Measurements from ENCODE around the gene CA10.

The CA10 gene

DNA sequence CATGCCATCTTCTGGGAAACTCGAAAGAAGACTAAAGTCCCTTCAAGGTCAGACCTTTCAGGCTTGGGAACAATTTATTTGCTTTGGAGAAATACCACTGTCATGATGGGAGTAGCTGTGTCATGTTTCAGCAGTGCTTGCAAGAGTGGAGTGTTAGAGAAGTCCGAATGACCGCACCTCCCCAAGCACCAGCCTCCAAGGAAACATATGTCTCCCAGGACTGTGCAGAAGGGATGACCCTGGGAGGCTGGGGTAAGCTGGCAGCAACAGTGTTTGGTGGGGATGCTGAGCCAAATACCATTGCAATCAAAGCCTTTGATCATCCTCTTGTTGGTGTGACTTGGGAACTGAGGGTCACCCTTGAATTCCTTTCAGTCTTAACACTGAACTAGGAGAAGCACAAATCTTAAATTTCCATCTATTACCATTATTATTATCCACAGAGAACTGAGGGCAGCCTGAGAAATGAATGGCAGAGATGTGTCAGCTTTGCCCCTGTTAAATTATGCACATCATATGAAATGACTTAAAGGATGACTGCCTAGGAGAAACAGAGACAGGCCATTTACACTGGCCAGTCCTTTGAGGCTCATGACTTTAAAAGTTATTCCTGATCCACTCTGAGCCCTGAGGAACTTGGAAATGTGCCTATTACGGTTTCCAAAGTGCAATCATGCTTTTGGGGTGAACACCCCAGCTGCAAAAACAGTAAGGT lies 244.9 kb downstream of the CA10 start:
- Histone ChIP-seq H3K27ac (ENCODE audit: low read depth, low read length) (no peak overlapping the region), H3K9ac (ENCODE audit: low read length) (no peak overlapping the region), H3K9me3 (ENCODE audit: control insufficient read depth, insufficient read depth, low read depth, low read length) (no peaks in the 10 kb centered on the region), H3K4me1 (ENCODE audit: control insufficient read depth, insufficient read depth, low read length) (peaks cover 17% of the 10 kb centered on the region), H3K27me3 (ENCODE audit: control insufficient read depth, insufficient read depth, low read length) (no peaks in the 10 kb centered on the region), H3K36me3 (ENCODE audit: control insufficient read depth, insufficient read depth, low read length) (no peaks in the 10 kb centered on the region), H3K4me3 (ENCODE audit: low read depth, low read length) (no peak overlapping the region)

DNA sequence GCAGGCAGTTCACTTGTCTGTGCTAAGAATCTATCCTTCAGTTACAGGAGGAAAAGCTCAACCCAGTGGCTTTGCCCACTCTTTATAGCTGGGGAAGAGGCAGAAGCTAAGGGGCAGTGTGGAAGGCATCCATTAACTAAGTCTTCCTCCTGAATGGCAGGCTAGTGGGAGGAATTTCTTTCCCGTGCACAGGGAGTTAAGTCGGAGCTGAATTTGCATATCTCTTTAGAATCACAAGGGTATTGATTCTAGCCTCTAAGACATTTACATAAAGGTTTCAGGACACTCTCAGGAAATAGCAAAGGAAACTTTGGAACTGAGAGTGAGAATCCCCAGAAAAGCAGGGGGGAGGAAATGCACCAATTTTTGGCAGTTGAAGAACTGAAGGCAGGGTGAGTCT lies 245.6 kb downstream of the CA10 start:
- Histone ChIP-seq H3K4me3 (ENCODE audit: low read depth, low read length) (peak overlapping the region; percentile 21; the same call in 1 of the 2 replicates), H3K4me1 (ENCODE audit: control insufficient read depth, insufficient read depth, low read length) (peaks cover 17% of the 10 kb centered on the region), H3K27ac (ENCODE audit: low read depth, low read length) (no peak overlapping the region), H3K36me3 (ENCODE audit: control insufficient read depth, insufficient read depth, low read length) (no peaks in the 10 kb centered on the region), H3K27me3 (ENCODE audit: control insufficient read depth, insufficient read depth, low read length) (no peaks in the 10 kb centered on the region), H3K9me3 (ENCODE audit: control insufficient read depth, insufficient read depth, low read depth, low read length) (no peaks in the 10 kb centered on the region), H3K9ac (ENCODE audit: low read length) (no peak overlapping the region)

DNA sequence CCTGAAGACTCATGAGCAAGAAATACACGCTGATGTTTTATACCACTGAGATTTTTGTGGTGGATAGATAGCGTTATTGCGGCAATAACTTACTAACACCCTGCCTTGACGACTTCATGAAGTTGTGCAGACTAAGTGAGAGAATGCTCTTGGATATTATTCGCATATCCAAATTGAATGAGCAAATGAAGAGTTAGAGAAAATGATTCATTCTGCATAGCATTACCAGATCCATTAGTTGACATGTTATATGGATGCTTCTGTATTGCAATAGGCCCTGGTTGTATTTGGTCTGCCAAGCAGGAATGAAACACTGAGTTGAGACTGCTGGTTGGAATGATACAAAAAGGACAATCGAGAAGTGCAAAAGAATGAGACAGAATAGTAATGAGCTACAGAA lies 247.3 kb downstream of the CA10 start:
- Histone ChIP-seq H3K4me3 (ENCODE audit: low read depth, low read length) (no peak overlapping the region), H3K9me3 (ENCODE audit: control insufficient read depth, insufficient read depth, low read depth, low read length) (no peaks in the 10 kb centered on the region), H3K27me3 (ENCODE audit: control insufficient read depth, insufficient read depth, low read length) (no peaks in the 10 kb centered on the region), H3K4me1 (ENCODE audit: control insufficient read depth, insufficient read depth, low read length) (peaks cover 17% of the 10 kb centered on the region), H3K36me3 (ENCODE audit: control insufficient read depth, insufficient read depth, low read length) (no peaks in the 10 kb centered on the region), H3K27ac (ENCODE audit: low read depth, low read length) (no peak overlapping the region), H3K9ac (ENCODE audit: low read length) (no peak overlapping the region)

DNA sequence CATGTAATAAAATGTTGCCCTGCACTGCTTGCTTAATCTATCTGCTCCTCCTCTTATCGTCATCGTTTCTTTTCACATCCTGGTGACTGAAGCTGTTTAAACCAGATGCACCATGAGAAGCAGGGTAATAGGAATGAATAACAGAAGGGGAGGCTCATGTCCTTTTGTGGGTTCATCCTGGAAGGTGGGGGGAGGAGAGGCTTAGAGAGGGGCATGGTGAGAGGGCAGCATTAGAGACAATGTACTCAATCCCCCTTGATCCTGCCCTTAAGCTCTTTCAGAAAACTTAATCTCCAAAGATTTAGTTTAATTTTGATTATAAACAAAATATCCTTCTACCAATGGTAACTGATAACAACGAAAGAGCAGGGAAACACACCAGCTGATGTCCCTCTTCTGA lies 248.5 kb downstream of the CA10 start:
- no peak overlapping the region for H3K27ac ChIP-seq (ENCODE audit: low read depth, low read length)

DNA sequence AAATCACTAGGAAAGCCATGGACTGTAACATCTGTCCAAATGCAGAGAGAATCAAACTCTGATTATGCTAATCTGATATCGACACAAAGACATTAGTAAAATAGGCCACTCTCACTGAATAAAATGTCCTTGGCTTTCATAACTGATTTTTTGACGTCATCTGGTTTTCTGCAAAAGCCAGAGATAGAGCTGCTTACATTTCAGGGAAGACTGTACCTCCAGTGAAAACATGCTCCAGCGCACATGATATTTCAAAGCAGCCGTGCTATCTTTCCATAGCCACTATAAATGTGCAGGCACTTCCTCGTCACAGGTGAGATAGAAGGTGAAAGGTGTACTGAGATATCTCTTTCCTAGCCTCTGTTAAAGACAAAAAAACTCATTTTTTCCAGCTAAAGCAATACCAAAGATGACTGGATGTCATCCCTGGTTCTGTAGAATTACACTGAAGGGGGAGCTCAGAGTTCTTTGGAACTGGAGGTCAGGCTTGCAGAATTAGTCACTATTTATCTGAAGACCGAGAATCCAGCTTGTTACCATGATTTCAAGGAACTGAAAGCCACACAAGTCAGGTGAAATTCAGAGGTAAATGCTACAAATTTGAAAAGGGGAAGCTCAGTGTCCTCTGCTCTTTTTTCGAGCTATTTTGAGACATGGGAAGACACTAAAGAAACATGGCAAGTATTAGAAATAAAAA lies 249.5 kb downstream of the CA10 start:
- Histone ChIP-seq H3K4me3 (ENCODE audit: low read depth, low read length) (no peak overlapping the region), H3K27ac (ENCODE audit: low read depth, low read length) (no peak overlapping the region), H3K4me1 (ENCODE audit: control insufficient read depth, insufficient read depth, low read length) (peaks cover 17% of the 10 kb centered on the region), H3K27me3 (ENCODE audit: control insufficient read depth, insufficient read depth, low read length) (no peaks in the 10 kb centered on the region), H3K9me3 (ENCODE audit: control insufficient read depth, insufficient read depth, low read depth, low read length) (no peaks in the 10 kb centered on the region), H3K36me3 (ENCODE audit: control insufficient read depth, insufficient read depth, low read length) (no peaks in the 10 kb centered on the region), H3K9ac (ENCODE audit: low read length) (no peak overlapping the region)

More for the DNA sequence above, 248.5 kb downstream of the CA10 start:
- peaks cover 17% of the 10 kb centered on the region for H3K4me1 ChIP-seq (ENCODE audit: control insufficient read depth, insufficient read depth, low read length)
- H3K4me3 ChIP-seq (ENCODE audit: low read depth, low read length), result no peak overlapping the region
- H3K36me3 ChIP-seq (ENCODE audit: control insufficient read depth, insufficient read depth, low read length), result no peaks in the 10 kb centered on the region
- H3K9me3 ChIP-seq (ENCODE audit: control insufficient read depth, insufficient read depth, low read depth, low read length), result no peaks in the 10 kb centered on the region
- H3K27me3 ChIP-seq (ENCODE audit: control insufficient read depth, insufficient read depth, low read length), result no peaks in the 10 kb centered on the region
- H3K9ac ChIP-seq (ENCODE audit: low read length), result no peak overlapping the region

DNA sequence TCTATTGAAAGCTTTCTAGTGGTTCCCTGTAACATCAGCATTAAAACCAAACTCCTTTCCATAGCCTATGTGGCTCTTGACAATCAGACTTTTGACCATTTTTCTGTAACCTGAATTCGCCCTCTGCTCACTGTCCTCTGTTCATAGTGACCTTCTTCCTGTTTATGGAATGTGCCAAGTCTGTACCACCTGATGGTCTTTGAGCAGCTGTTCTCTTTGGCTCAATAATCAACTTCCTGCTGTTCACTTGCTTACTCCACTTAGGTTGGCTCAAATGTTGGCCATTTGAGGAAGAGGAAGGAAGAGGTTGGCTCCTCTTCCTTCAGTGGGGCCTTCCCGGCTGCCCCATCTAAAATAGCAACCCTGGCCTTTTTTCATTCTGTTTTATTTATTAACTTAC lies 251.5 kb downstream of the CA10 start:
- H3K4me3 ChIP-seq (ENCODE audit: low read depth, low read length), result no peak overlapping the region
- no peaks in the 10 kb centered on the region for H3K9me3 ChIP-seq (ENCODE audit: control insufficient read depth, insufficient read depth, low read depth, low read length)
- no peaks in the 10 kb centered on the region for H3K27me3 ChIP-seq (ENCODE audit: control insufficient read depth, insufficient read depth, low read length)
- H3K4me1 ChIP-seq (ENCODE audit: control insufficient read depth, insufficient read depth, low read length), result no peaks in the 10 kb centered on the region; the same call in 1 of the 2 replicates
- no peak overlapping the region for H3K9ac ChIP-seq (ENCODE audit: low read length)
- no peak overlapping the region for H3K27ac ChIP-seq (ENCODE audit: low read depth, low read length)
- H3K36me3 ChIP-seq (ENCODE audit: control insufficient read depth, insufficient read depth, low read length), result no peaks in the 10 kb centered on the region

DNA sequence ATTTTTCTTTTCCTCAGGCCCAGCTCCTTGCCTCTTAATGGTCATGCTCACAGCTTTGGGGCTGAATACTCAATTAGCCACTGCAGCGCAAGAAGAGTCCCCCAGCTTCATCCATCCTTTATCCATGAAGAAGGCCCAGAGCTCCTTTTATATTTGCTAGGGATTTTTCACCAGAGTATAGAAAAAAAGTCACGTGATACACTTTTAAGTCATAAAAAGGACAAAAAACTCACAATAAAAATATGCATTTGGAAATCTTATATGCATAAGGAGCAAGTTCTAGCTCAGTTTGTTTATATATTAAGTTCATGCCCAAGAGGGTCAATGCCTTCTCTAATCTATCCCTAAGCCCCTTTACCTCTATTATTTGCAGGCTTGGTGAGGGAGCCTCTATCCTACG lies 254.1 kb downstream of the CA10 start:
- Histone ChIP-seq H3K27me3 (ENCODE audit: control insufficient read depth, insufficient read depth, low read length) (no peaks in the 10 kb centered on the region), H3K9me3 (ENCODE audit: control insufficient read depth, insufficient read depth, low read depth, low read length) (no peaks in the 10 kb centered on the region), H3K4me1 (ENCODE audit: control insufficient read depth, insufficient read depth, low read length) (no peaks in the 10 kb centered on the region), H3K27ac (ENCODE audit: low read depth, low read length) (no peak overlapping the region), H3K36me3 (ENCODE audit: control insufficient read depth, insufficient read depth, low read length) (no peaks in the 10 kb centered on the region), H3K4me3 (ENCODE audit: low read depth, low read length) (no peak overlapping the region), H3K9ac (ENCODE audit: low read length) (no peak overlapping the region)

DNA sequence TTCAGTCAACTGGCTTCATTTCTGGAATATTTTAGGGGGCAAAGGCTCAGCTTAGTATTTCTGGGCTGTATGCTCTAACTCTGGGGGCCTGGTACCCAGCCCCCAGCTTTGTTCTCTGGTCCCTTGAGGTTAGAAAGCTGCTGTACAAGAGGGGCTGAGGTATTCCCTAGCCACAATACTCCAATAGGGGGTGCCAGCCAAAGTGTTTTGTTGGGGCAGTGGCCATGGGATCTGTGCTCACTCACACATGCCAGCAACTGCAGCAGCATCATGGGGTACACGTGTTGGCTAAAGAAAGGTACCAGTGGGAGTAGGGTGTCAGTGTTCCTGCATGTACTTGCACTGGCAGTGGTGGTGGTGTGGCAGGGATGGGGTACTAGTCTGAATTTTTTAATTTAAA lies 257.3 kb downstream of the CA10 start:
- Histone ChIP-seq H3K27ac (ENCODE audit: low read depth, low read length) (no peak overlapping the region), H3K36me3 (ENCODE audit: control insufficient read depth, insufficient read depth, low read length) (no peaks in the 10 kb centered on the region), H3K9me3 (ENCODE audit: control insufficient read depth, insufficient read depth, low read depth, low read length) (no peaks in the 10 kb centered on the region), H3K27me3 (ENCODE audit: control insufficient read depth, insufficient read depth, low read length) (no peaks in the 10 kb centered on the region), H3K4me1 (ENCODE audit: control insufficient read depth, insufficient read depth, low read length) (no peaks in the 10 kb centered on the region), H3K4me3 (ENCODE audit: low read depth, low read length) (no peak overlapping the region), H3K9ac (ENCODE audit: low read length) (no peak overlapping the region)

DNA sequence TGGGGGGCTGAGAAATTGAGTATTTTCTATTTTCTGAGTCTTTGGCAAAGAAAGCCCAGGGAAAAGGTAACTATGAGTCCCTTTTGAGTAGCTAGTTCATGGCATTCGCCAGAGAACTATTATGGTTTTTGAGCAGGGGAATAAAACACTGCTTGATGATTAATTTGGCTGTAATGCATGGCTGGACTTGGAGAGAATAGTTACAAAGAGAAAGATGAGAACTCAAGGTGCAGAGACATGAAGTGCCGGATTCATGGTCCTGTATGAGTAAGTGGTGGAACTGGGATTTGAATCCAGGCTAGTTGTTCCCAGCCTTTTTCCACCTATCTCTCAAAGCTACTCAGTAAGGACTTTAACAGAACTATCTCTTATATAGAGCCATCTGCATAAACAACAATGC lies 266.6 kb downstream of the CA10 start:
- H3K27me3 ChIP-seq (ENCODE audit: control insufficient read depth, insufficient read depth, low read length), result peaks cover 2% of the 10 kb centered on the region; the same call in 1 of the 2 replicates
- no peaks in the 10 kb centered on the region for H3K36me3 ChIP-seq (ENCODE audit: control insufficient read depth, insufficient read depth, low read length)

DNA sequence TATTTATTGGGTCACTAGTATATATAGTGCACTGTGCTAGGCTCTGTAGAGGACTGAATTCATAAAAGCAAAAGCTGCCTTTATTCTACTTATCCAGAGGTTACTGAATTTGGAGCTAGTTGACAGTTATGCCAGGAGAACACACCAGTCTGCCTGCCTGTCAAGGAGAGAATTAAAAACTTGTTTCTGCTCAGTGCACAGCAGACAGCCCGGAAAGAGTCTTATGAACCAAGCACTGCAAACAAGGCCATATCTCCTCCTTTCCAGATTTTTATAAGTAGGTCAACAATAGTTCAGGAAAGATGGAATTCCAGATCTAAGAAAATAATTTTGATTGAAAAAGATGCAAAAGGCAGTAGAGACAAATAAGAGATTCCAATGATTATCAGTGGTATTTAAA lies 267.8 kb downstream of the CA10 start:
- Histone ChIP-seq H3K36me3 (ENCODE audit: control insufficient read depth, insufficient read depth, low read length) (no peaks in the 10 kb centered on the region), H3K9ac (ENCODE audit: low read length) (no peak overlapping the region), H3K27ac (ENCODE audit: low read depth, low read length) (no peak overlapping the region), H3K27me3 (ENCODE audit: control insufficient read depth, insufficient read depth, low read length) (no peaks in the 10 kb centered on the region), H3K4me3 (ENCODE audit: low read depth, low read length) (no peak overlapping the region), H3K9me3 (ENCODE audit: control insufficient read depth, insufficient read depth, low read depth, low read length) (no peaks in the 10 kb centered on the region), H3K4me1 (ENCODE audit: control insufficient read depth, insufficient read depth, low read length) (no peaks in the 10 kb centered on the region)

More for the DNA sequence above, 266.6 kb downstream of the CA10 start:
- no peaks in the 10 kb centered on the region for H3K9me3 ChIP-seq (ENCODE audit: control insufficient read depth, insufficient read depth, low read depth, low read length)
- H3K4me3 ChIP-seq (ENCODE audit: low read depth, low read length), result no peak overlapping the region
- no peaks in the 10 kb centered on the region for H3K4me1 ChIP-seq (ENCODE audit: control insufficient read depth, insufficient read depth, low read length)
- H3K9ac ChIP-seq (ENCODE audit: low read length), result no peak overlapping the region
- H3K27ac ChIP-seq (ENCODE audit: low read depth, low read length), result no peak overlapping the region

DNA sequence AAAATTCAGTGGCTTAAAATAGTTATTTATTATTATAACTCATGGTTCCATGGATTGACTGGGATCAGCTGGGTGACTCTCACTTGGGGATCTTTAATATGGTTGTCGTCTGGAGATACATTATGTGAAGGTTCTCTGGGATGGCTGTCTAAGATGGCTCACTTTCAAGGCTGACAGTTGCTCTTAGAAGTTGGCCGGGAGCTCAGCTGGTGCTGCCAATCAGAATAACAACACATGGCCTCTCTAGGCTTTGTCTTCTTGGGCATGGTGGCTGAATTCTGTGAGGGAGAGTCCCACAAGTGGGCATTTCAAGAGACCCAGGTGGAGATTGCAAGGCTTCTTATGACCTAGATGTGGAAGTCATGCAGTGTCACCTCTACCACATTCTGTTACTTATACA lies 269.7 kb downstream of the CA10 start:
- Histone ChIP-seq H3K36me3 (ENCODE audit: control insufficient read depth, insufficient read depth, low read length) (no peaks in the 10 kb centered on the region), H3K4me3 (ENCODE audit: low read depth, low read length) (no peak overlapping the region), H3K27ac (ENCODE audit: low read depth, low read length) (no peak overlapping the region), H3K9ac (ENCODE audit: low read length) (no peak overlapping the region), H3K27me3 (ENCODE audit: control insufficient read depth, insufficient read depth, low read length) (no peaks in the 10 kb centered on the region), H3K9me3 (ENCODE audit: control insufficient read depth, insufficient read depth, low read depth, low read length) (no peaks in the 10 kb centered on the region), H3K4me1 (ENCODE audit: control insufficient read depth, insufficient read depth, low read length) (no peaks in the 10 kb centered on the region)

Measured in HUES6 (cell line).